Measurements from ENCODE around the gene INVS.
A peak's percentile ranks its signal among the peaks of the same experiment; 100 is the strongest.

The INVS gene

GRCh38 chr9:100193078-100193477 lies 94.0 kb downstream of the INVS start:
- TF ChIP-seq GLIS3 (CRISPR knock-in tag; IDR thresholded peaks at IDR 0.05) (no peak), ARNTL (CRISPR knock-in tag; IDR thresholded peaks at IDR 0.05; ENCODE audit: borderline replicate concordance, low read depth) (no peak), PPARA (CRISPR knock-in tag; IDR thresholded peaks at IDR 0.05; ENCODE audit: borderline replicate concordance) (no peak), ZNF8 (CRISPR knock-in tag; IDR thresholded peaks at IDR 0.05) (no peak), RARB (CRISPR knock-in tag; IDR thresholded peaks at IDR 0.05) (no peak), ZNF70 (CRISPR knock-in tag; IDR thresholded peaks at IDR 0.05) (no peak), TSHZ2 (CRISPR knock-in tag; IDR thresholded peaks at IDR 0.05) (no peak), ISL1 (CRISPR knock-in tag; IDR thresholded peaks at IDR 0.05) (no peak), ZC3H10 (CRISPR knock-in tag; IDR thresholded peaks at IDR 0.05) (no peak), CREB5 (CRISPR knock-in tag; IDR thresholded peaks at IDR 0.05; ENCODE audit: low read depth) (no peak), BACH2 (CRISPR knock-in tag; IDR thresholded peaks at IDR 0.05; ENCODE audit: borderline replicate concordance) (no peak), CSDC2 (CRISPR knock-in tag; IDR thresholded peaks at IDR 0.05) (no peak), ZFP3 (CRISPR knock-in tag; IDR thresholded peaks at IDR 0.05) (no peak), ZFP30 (CRISPR knock-in tag; IDR thresholded peaks at IDR 0.05) (no peak), POU6F1 (CRISPR knock-in tag; IDR thresholded peaks at IDR 0.05; ENCODE audit: borderline replicate concordance, low read depth) (no peak), ZNF565 (CRISPR knock-in tag; conservative IDR thresholded peaks at IDR 0.05; ENCODE audit: low read depth) (no peak), SNAI2 (CRISPR knock-in tag; IDR thresholded peaks at IDR 0.05) (no peak), PATZ1 (CRISPR knock-in tag; IDR thresholded peaks at IDR 0.05; ENCODE audit: borderline replicate concordance) (no peak), TCF4 (CRISPR knock-in tag; IDR thresholded peaks at IDR 0.05; ENCODE audit: borderline replicate concordance) (no peak)
- ATAC-seq: no peak

- TF ChIP-seq ZNF8 (CRISPR knock-in tag; IDR thresholded peaks at IDR 0.05) (no peak), ZC3H10 (CRISPR knock-in tag; IDR thresholded peaks at IDR 0.05) (no peak), ISL1 (CRISPR knock-in tag; IDR thresholded peaks at IDR 0.05) (no peak)
- no peak for ATAC-seq
These were observed 97.2 kb downstream of the INVS start for GRCh38 chr9:100196215-100196614.

GRCh38 chr9:100196828-100197227 lies 97.8 kb downstream of the INVS start:
- ATAC-seq: no peak
- TF ChIP-seq ESRRG (CRISPR knock-in tag; IDR thresholded peaks at IDR 0.05) (no peak), TCF4 (CRISPR knock-in tag; IDR thresholded peaks at IDR 0.05; ENCODE audit: borderline replicate concordance) (peak; percentile 70; the same call in 1 of the 2 replicates), OSR1 (CRISPR knock-in tag; IDR thresholded peaks at IDR 0.05) (no peak), POU6F1 (CRISPR knock-in tag; IDR thresholded peaks at IDR 0.05; ENCODE audit: borderline replicate concordance, low read depth) (no peak), TSHZ2 (CRISPR knock-in tag; IDR thresholded peaks at IDR 0.05) (peak; percentile 41; the same call in 1 of the 2 replicates)

Measured in SK-N-SH treated with all-trans-retinoic acid at 6 μM for 48 hours (cell line).